NT2/D1 (cell line): ENCODE data around the gene KRTAP10-2.
"Not testable (repeated sequence)": the region's sequence is repeated elsewhere in the genome, so short reads cannot be mapped to it uniquely, and the experiment has no call there.

Experiments
- SUZ12 ChIP-seq: IDR thresholded peaks from 2 replicates; pipeline ENCODE4 v1.6.1; 2011; ENCODE audit not compliant: insufficient read length, insufficient read depth; ENCODE audit errors: extremely low read depth
- YY1 ChIP-seq: IDR thresholded peaks from 2 replicates; pipeline ENCODE4 v1.6.1; 2011; ENCODE audit not compliant: insufficient read length, insufficient read depth
- ZNF274 ChIP-seq: IDR thresholded peaks from 2 replicates; pipeline ENCODE4 v1.6.1; 2011; ENCODE audit warnings: mild to moderate bottlenecking, low read depth, low read length

DNA sequence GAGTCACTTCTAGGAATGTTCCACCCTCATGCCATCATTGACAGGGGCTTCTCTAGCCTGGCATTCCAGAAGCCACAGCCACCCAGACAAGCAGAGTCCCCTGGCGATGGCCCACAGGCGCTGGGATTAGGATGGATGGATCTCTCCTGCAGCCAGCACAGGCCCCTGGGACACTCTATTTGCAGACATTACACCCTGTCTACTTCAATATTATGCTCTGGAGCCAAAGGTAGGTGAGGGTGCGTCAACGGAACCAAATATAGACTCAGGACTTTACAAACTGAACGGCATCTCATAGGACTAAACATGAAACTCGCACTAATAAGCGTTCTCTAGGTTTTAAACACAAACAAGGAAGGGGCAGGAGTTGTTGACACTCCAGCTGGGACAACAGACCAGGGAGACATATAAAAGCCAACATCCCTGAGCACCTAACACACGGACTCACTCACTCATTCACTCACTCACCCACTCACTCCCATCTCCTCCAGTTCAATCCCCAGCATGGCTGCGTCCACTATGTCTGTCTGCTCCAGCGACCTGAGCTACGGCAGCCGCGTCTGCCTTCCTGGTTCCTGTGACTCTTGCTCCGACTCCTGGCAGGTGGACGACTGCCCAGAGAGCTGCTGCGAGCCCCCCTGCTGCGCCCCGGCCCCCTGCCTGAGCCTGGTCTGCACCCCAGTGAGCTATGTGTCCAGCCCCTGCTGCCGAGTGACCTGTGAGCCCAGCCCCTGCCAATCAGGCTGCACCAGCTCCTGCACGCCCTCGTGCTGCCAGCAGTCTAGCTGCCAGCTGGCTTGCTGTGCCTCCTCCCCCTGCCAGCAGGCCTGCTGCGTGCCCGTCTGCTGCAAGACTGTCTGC lies 49.0 kb upstream of the KRTAP10-2 start, which contains the start of gene KRTAP10-7:
- not testable (repeated sequence) for TF ChIP-seq SUZ12, YY1, ZNF274
